Mucosa of descending colon (tissue), 3 donors: ENCODE measurements around the gene HIF1AN. TPM values are rescaled to one million over a fixed set of nuclear protein-coding genes. Genes with fewer than 3 reads are reported as not detected.

Experiments used
- ATAC-seq: fragments of 200-7000 bp; cut with Tn5 transposase; one replicate; pipeline ENCODE4 v1.9.1; 2020; ENCODE audit warnings: mild to moderate bottlenecking, moderate library complexity
- DNase-seq, 3 donors: peaks; one replicate each; pipeline ENCODE4 v3.0.0-alpha.2; 2020
- H3K36me3 ChIP-seq: fragments of 200-600 bp; one replicate; pipeline ENCODE4 v1.8.0; 2021; ENCODE audit warnings: low read depth, mild to moderate bottlenecking
- H3K4me1 ChIP-seq: fragments of 200-600 bp; one replicate; pipeline ENCODE4 v1.8.0; 2021; ENCODE audit warnings: low read depth, mild to moderate bottlenecking
- H3K4me3 ChIP-seq: fragments of 200-600 bp; one replicate; pipeline ENCODE4 v1.8.0; 2021; ENCODE audit warnings: mild to moderate bottlenecking
- H3K9me3 ChIP-seq: fragments of 200-600 bp; one replicate; pipeline ENCODE4 v1.8.0; 2021; ENCODE audit warnings: mild to moderate bottlenecking
- intact Hi-C, 2 donors: fragments of 100-400 bp; cut with DNase I in 1 of 2; cut with micrococcal nuclease in 1 of 2; formaldehyde crosslinking; loops; one replicate each; pipeline versions ENCODE4 v1.11.0 to v1.11.1; 2022; cut with DNase I, micrococcal nuclease
- total RNA-seq, 3 donors: library from RNA; stranded (reverse); fragmentation: NEBNext Ultra II Directional in 2 of 3; extraction: Animal tissue kit (Norgen Biotek cat#: 25700) in 2 of 3; gene quantifications; one replicate each; pipeline versions ENCODE4 v1.2.1 to v1.2.4, GENCODE V29; 2021 to 2023
- TF ChIP-seq, protein P1 (sequence below): fragments of 200-600 bp; IDR thresholded peaks from one replicate; pipeline ENCODE4 v1.8.0; 2022; ENCODE audit warnings: antibody characterized with exemption, mild to moderate bottlenecking
- donor health status: DM: no; HTN: no; CAD: no; lungs with moderate emphysema.
- donor health status: DM: no; HTN: no; CAD: no.
- donor health status: DM: no; HTN: yes; CAD: no.

The HIF1AN gene
- total RNA-seq, 3 donors from 2014 or later: 34.0 to 50.6 (median 42.3) TPM

DNA sequence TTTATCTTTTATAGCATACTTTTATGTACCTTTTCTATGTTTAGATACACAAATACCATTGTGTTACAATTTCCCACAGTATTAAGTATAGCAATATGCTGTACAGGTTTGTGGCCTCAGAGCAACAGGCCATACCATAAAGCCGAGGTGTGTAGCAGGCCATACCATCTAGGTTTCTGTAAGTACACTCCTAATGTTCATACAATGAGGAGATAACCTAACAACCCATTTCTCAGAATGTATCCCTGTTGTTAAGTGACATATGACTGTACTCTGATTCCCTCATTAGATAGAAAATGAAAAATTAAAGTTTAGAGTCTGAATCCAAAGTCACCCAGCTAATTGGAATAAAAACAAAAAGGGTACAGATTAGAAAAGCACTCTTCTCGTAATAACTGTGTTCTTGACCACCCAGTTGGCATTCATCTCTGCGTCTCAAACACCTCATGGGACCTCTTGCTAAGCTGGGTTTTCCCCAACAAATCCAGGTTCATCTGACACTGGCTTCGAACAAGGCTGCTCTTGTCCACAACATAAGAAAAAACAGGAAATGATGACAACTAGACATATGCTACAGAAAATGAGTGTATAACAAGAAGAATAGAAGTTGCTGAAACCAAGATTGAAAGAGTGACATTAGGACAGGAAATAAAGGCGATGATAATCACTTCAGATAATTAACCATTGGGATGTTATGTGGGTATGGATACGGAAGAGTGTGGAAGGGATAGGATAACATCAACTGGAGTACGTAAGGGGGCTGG is 7.4 kb upstream of the HIF1AN start:
- H3K36me3 ChIP-seq: no peaks in the 10 kb centered on the region
- DNase-seq (no peak), ATAC-seq (no peak)
- H3K4me1 ChIP-seq: peaks cover 10% of the 10 kb centered on the region
- H3K9me3 ChIP-seq: no peaks in the 10 kb centered on the region
- no peak overlapping the region for H3K4me3 ChIP-seq
- TF ChIP-seq, protein P1, sequence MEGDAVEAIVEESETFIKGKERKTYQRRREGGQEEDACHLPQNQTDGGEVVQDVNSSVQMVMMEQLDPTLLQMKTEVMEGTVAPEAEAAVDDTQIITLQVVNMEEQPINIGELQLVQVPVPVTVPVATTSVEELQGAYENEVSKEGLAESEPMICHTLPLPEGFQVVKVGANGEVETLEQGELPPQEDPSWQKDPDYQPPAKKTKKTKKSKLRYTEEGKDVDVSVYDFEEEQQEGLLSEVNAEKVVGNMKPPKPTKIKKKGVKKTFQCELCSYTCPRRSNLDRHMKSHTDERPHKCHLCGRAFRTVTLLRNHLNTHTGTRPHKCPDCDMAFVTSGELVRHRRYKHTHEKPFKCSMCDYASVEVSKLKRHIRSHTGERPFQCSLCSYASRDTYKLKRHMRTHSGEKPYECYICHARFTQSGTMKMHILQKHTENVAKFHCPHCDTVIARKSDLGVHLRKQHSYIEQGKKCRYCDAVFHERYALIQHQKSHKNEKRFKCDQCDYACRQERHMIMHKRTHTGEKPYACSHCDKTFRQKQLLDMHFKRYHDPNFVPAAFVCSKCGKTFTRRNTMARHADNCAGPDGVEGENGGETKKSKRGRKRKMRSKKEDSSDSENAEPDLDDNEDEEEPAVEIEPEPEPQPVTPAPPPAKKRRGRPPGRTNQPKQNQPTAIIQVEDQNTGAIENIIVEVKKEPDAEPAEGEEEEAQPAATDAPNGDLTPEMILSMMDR: no peak
- intact Hi-C loops: no loop called here

DNA sequence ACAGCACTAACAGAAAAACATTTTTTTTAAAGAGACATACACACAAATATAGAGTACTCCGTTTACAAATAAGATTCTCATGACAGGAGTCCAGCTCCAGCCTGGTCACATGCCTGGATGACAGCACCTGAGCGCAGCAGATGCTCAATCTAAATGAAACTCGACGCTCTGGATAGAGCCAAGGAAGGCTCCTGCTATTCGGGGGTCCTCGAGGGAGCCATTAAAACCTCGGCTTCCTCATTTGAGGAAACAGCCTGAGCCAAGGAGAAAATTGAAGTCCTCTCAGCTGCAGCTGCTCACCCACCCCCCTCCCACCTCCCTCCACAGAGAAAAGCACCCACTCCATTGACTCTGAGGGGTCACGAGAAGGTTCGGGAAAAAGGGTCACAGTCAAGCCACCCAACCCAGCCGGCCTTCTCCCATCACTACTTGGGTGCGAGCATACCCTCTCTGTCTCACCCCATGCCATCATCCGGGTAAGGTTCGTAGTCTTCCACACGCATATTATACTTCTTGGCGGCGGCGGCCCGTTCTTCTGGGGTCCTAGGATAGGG is 6.7 kb upstream of the HIF1AN start:
- ATAC-seq (peak; percentile 12), DNase-seq (no peak)
- TF ChIP-seq, protein P1: no peak
- H3K9me3 ChIP-seq: no peaks in the 10 kb centered on the region
- H3K4me3 ChIP-seq: peak overlapping the region; percentile 80
- intact Hi-C loops: no loop called here
- no peaks in the 10 kb centered on the region for H3K36me3 ChIP-seq
- peaks cover 10% of the 10 kb centered on the region for H3K4me1 ChIP-seq

DNA sequence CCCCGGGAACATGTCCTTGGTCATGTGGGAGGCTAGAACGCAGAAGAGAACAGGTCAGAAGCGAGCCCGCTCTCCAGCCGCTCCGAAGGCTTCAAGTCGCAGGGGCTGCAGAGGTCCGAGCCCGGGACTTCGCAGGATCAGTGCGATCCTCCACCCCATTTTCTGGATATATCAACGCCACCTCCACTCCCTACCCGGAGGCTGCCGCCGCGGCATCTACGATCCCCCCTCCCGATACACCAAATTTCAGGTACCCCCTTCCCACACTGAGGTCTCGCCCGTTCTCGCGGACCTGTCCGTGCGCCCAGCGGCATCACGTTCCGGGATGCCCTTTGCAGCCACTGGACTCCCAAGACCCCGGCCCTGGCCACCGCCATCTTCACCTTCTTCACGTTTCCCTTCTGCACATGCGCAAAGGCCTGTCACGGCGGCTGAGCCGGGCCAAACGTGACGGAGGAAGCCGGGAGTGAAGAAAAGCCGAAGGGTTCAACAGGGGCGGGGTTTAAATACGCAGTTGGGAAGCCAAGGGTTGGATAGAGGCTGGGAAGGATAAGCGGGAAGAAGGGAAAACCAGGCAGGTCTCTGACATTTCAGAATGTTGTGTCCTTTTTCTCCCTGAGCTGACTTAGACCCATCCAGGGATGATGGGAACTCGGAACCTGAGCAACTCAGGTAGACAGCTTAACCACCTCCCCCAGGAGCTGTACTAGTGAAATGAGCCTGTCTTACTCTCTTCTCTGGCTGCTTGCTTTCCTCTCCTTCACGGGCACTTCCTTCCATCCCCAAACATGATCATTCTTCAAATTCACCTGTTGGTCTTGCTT is 6.1 kb upstream of the HIF1AN start, which contains the start of gene NDUFB8:
Gene NDUFB8 (minus strand): TSS at position 397 of the 824 bp plus-strand sequence. CDS start 20 bp downstream, at position 377.
- ATAC-seq (peak; percentile 98), DNase-seq (peak; percentile 93 to 95 (median 94))
- TF ChIP-seq, protein P1: no peak
- Histone ChIP-seq H3K9me3 (no peaks in the 10 kb centered on the region), H3K4me3 (peak within 1 kb of the TSS; percentile 80), H3K4me1 (peaks cover 10% of the 10 kb centered on the region), H3K36me3 (no peaks in the 10 kb centered on the region)
- intact Hi-C loops: no loop called here

DNA sequence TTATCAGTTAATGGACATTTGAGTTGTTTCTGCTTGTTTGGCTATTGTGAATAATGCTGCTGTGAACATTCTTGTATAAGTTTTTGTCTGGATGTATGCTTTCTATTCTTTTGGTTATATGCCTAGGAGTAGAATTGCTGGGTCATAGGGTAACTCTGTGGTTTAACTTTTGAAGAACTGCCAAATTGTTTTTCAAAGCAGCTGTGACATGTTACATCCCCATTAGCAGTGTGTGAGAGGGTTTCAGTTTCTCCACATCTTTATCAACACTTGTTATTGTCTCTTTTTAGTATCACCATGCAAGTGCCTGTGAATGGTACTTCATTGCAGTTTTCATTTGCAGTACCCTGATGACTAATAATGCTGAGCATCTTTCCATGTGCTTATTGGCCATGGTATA is 4.0 kb upstream of the HIF1AN start:
- TF ChIP-seq, protein P1: no peak
- intact Hi-C loops: no loop called here
- DNase-seq (no peak), ATAC-seq (no peak)
- Histone ChIP-seq H3K9me3 (no peaks in the 10 kb centered on the region), H3K4me1 (peaks cover 25% of the 10 kb centered on the region), H3K4me3 (no peak overlapping the region), H3K36me3 (no peaks in the 10 kb centered on the region)

DNA sequence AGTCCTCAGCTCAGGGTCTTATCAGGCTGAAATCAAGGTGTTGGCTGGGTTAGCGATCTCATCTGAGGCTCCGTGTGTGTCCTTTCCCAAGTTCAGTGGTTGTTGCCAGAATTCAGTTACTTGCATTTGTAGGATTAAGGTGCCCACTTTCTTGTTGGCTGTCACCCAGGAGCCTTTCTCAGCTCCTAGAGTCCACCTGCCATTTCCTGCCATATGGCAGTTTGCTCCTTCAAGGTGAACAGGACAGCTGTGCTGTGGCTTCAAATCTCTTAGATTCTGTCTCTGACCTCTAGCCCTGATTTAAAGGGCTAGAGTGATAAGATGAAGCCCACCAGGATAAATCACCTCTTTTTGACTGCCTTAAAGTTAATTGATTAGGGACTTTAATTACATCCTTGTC is 1.0 kb upstream of the HIF1AN start:
- H3K9me3 ChIP-seq: no peaks in the 10 kb centered on the region
- intact Hi-C loops: no loop called here
- ATAC-seq (no peak), DNase-seq (no peak)
- H3K4me1 ChIP-seq: peaks cover 26% of the 10 kb centered on the region
- TF ChIP-seq, protein P1: no peak
- no peak overlapping the region for H3K4me3 ChIP-seq
- no peaks in the 10 kb centered on the region for H3K36me3 ChIP-seq
